NCI-H82 treated with DMSO at 0.1 percent for 48 hours (cell line): ENCODE measurements around the gene PPARA.
"Not testable (repeated sequence)": the region's sequence is repeated elsewhere in the genome, so short reads cannot be mapped to it uniquely, and the experiment has no call there.

Source experiments
- DNase-seq: peaks from one replicate; lab custom pipeline; 2025; ENCODE audit not compliant: unreplicated experiment; lab: John Stamatoyannopoulos, UW

The PPARA gene

DNA sequence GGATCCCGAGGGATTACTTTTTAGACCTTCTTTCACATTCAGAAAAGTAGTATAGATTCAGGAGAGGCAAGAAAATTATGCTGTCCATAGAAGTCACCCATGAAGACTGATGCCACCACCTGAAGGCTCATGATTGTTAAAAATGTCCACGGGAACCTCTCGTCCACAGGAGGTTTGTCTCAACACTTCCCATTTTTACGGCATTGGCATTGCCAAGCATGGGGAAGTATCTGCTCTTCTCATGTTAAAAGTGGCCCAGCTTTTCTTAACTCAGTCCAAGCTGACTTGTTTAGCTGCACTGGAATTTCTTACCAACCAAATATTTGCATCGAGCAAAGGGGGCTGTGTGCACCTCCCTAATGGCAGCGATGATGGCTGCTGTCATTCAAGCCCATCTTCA is 90.2 kb downstream of the PPARA start:
- DNase-seq: no peak

DNA sequence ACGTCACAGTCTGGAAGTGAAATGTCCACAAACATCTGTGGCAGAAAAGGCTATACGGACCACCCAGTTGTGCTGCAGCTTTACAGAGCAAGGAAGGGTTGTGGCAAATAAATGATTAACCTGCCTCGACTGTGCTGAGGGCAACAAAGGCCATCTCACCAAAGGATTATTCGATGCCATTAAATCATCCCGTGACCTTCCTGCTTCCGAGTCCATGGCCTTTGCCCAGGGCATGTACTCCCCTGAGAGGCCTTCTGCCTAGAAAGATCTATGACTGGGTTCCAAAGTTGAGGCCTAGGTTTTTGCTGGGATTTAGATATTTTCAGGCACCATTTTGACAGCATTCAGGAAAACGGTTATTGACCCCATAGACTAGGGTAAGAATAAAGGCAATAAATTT is 90.6 kb downstream of the PPARA start:
- DNase-seq: no peak

DNA sequence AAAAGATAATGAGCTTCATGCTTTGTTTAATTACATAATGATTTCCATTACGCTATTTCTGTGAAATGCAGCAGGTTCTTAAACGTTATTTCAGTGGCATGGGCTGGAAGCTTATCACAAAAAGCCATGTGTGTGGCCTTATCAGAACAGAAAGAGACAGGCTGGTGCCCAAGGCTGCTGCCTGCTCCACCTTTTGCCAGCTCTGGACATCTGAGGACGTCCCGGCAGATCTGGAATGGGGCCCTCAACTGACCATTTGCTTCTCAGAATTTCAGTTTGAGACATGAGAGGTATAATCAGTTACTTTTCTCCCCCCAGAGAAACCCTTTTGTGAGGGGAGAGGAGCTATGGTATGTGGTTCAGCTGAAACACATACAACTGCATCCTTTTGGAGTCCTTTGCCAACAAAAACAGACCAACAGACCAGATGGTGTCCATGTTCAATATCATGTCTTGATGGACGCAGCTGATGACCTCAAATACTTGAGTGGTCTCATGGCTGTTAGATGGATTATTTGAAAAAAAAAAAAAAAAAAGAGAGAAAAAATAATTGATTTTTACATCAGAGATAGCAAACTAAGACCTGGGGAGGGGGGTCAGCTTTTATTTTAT is 91.2 kb downstream of the PPARA start:
- no peak for DNase-seq

DNA sequence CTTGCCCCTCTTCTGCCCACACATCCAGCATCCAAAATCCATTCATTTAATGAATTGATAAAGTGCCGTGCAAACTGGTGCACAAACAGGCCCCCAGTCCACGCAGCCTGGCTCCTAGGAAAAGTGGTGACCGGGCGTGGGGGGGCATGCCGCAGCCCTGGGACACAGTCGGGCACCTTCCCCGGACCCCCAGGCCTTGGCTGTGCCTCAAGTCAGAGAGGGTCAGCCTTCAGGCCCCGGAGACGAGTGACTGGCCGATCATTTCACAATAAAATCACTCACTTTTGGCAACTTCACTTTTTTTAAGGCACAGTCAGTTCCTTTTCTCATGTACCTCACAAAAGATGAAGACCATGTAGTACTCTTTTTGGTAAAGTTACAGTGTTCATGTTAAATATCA is 91.8 kb downstream of the PPARA start:
- no peak for DNase-seq

DNA sequence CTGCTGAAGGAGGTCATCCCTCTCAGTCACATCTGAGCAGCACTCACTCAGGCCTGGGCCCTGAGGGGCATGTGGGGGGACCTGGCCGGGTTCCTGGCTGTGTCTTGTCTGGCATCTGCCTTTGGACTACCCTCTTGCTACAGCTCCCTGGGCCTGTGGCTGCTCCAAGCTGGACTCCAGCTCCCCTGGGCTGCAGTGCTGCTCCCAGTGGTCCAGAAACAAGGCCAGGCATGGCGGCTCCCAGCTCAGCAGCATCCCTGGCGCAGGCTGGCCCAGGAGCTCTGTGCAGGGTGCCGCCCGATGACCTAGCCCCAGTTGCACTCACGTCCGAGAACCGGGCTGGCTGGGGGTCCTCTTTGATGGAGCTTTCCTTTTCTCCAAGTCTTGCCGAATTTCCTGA is 94.4 kb downstream of the PPARA start:
- DNase-seq: no peak

DNA sequence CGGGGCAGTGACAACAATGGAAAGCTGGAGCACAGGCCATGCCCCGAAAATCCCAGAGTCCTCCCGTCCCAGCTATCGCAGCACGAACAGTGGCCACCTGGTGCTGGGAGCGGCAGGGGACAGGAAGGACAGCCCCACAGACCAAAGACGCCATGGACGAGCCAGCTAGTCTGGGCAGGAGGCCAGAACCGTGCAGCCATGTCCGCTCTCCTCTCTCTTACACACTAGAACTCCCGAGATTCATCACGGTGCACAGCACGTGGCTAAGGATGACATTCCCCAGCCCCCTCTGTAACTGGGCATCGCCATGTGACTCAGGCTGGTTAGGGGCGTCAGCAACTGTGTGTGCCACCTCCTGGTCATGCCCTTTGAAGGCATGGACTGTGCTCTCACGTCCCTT is 95.2 kb downstream of the PPARA start:
- DNase-seq: no peak

DNA sequence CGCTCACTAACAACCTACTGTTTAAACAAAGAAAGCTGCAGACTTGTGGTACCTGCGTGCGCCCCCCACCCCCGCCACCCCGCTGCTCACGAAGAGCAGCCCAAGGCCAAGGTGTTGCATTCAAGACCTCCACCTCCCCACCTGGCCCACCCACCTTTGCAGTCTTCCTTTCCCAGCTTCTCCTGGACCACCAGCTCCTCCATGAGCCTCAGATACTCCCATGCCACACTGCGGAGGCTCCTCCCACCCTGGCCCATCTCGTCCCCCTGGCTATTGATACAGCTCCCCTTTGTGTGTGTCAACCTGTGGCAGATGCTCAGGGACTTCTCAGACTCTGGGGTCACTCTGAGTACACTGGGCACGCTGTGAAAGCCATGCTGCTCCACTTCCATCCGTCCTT is 95.9 kb downstream of the PPARA start:
- no peak for DNase-seq

DNA sequence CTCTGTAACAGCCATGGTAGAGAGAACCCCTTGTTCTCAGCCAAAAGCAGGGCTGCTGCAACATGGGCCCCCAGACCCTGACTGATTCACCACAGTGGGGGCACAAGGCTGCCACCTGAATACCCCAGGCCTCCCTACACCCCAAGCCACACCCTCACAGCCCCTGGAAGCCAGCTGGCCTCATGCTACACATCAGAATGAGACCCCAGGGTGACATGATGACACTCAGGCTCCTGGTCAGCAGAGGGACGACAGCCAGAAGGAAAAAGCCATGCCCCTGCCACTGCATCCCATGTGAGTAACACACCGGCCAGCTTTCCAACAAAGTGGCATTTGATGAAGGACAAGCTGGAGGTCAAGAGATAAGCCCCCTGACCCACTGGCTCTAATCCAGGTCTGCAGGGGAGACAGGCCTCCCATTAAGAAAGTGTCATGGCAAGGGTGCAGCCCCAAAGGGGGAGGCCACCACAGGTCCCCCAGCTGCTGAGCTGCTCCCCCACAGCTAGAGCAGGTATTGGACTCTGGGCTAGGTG is 97.2 kb downstream of the PPARA start:
- DNase-seq: no peak

DNA sequence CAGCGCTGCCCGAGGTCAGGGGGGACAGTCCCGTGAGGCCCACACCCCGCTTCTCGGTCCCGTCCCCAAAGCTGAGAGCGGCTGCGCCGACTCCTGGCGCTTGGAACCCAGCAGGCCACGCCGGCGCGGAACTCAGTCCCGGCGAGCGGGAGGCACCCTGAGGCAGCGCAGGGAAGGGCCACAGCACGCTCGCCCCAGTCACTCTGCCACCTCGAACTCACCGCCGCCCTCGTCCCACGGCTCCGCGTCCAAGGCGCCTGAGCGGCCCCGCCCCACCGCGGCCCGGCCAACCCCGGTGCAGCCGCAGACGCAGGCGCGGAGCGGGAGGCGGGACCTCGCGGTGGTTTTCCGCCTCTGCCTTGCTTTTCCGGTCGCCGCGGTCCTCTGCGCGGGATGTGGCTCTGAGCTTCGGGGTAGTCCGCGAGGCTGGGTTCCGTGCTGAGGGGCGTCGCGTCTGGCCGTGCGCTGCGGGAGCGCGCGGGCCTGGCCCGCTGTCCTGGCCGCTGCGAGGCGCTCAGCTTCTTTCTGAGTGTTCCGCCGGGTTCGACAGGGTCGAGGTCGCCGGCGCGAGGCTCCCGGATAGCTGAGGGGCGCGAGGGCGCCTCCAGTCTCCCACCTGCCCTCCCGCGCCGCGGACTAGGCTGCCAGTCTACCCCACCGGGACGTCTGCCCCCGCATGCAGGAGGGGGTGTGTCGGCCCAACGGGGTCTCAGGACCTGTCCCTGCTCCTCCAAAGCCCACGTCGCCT is 99.9 kb downstream of the PPARA start, which contains the start of gene CDPF1:
Gene CDPF1, minus strand, starts transcription at position 259 of the 748 bp plus-strand sequence. CDS start 2,009 bp downstream, outside the sequence.
- no peak for DNase-seq

DNA sequence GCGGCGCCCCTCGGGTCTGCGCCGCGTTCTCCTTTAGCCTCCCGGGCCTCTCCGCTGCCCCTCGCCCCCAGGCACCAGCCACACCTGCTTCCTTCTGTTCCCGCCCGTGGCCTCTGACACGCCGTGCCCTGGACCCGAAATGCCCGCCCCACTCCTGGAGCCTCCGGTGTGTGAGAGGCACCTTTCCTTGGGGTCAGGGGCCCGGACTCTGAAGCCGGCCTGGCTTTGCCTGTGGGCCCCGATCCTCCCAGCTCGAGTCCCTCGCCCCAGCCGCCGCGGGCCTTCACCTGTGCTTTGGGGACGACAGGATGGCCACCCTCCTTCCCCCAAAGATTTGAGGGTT is 100.4 kb downstream of the PPARA start:
- no peak for DNase-seq

DNA sequence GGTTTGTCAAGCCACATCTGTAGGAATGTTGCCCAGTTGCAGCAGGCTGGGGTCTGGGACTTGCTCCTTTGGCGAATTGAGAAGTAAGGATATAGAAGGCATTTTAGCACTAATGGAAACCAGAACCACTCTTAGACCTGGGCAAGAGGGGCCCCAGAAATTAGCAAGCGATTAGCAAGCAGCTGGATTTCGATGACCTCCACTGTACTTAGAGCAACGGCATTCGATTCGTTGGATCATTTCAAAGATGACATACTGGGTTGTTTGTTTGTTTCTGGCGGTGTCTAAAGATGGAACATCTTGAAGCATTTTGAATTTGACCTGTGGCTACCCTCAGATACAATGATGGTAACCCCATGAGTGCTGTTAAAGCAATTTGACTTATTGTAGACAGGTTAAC is 100.9 kb downstream of the PPARA start:
- DNase-seq: no peak

DNA sequence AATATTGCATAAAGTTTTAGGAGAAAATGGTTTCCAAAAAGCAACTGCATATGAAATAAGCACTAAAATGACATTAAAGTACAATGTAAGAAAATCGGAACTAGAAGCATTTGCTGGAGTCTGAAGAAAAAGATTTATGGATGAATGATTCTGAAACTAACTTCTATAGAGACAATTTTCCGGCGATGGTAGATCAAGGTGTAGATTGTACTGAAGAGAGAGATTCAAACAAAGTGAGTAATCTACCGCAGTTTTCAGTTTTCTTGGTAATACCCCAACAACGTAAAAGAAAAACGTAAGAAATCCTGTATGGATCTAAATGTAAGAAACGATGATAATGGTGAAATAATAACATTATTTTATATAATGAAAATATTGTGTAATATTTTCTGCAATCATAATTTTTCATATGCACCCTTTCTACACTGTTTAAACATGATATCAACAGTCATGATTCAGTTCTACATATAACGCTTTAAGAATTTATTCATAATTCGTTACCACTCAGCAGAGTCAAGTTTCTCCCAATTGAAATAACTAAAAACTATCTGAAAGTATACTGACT is 101.6 kb downstream of the PPARA start:
- no peak for DNase-seq

DNA sequence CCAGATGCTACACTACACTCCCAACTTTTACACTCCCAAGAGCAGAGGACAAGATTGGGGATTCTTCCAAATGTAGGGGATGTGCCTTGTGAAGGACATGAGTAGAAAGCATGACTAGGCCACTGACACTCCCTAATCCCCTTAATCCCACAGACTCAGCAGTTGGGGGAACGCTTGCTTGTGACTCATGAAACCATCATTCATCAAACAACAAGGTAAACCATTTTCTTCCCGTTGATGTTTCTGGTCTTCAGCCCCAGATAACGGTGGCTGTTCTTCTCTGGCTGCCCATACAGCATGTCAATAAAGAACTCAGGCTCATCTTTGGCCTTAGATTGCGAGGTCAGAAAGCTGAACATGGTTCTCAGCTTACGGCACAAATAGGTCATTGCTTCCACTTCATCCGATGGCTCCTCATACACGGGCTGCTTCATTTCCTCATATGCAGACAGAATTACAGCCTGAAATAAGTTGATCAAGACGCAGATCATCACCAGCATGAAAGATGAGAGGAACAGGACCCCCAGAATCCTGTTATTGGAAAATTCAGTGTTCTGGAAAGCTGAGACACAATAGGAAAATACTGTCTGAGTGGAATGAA is 106.1 kb downstream of the PPARA start:
- no peak for DNase-seq

DNA sequence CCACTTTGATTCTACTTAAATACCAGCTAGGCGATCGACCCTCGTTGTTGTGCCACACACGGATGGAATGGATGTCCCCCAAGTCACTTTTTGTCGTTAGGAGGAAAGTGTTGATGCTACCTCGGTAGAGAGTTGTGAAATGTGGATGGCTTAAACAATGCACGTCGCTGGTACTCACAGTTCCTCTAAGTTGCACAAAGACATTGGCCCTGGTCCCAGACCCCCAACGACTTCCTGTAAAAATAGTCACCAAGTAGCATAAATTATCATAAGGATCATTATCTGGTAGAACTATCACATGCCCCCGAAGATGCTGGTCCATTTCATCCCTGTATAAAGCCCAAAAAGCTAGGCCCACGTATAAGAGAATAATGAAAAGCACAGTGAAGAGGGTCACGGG is 109.0 kb downstream of the PPARA start:
- DNase-seq: no peak

DNA sequence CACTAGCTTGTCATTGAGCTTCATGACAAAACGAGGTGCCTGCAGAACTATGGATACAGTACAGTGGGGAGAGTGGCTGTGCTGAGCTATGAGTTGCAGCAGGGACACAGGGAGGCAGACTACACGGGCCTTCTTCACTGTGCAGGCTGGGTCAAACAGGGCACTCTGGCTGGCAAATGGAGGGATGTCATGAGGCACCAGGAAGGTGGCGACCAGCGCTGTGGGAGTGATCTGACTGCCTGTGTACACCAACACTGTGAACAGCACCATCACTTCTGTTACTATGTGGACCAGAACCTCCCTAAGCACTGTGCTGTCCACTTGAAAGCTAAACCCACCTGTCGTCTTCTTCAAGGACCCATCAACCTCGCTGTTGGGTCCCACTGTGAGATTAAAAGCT is 109.7 kb downstream of the PPARA start:
- no peak for DNase-seq

DNA sequence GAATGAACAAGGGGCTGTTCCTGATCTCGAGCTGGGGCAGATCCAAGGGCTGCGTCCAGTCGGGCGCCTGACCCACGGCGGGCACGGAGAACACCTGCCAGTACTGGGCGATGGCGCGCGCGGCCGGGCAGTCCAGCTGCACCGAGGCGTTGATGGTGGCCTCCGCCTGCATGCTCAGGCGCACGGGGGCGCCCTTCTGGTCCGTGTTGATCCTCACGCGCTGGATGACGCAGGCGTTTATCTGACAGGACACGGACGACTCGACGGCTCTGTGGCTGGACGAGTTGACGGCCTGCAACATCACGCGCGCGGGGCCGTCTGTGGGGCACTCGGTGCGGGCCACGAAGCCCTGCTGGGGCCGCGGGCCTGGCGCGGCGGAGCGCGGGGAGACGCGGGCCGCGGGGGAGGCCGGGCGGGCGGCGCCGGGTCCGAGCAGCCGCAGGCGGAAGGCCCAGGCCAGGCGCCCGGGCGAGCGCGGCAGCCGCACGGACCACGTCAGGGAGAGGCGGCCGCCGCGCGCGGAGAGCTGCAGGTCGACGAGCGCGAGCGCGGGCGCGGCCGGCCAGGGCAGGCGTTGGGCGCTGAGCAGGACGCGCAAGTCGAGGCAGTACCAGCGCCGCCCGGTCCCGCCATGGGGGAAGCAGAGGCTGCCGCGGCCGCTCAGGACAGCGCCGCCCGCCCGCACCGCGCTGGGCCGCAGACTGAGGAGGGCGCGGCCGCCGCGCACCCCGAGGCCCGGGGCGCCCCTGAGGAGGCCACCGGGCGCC is 112.3 kb downstream of the PPARA start:
- no peak for DNase-seq

DNA sequence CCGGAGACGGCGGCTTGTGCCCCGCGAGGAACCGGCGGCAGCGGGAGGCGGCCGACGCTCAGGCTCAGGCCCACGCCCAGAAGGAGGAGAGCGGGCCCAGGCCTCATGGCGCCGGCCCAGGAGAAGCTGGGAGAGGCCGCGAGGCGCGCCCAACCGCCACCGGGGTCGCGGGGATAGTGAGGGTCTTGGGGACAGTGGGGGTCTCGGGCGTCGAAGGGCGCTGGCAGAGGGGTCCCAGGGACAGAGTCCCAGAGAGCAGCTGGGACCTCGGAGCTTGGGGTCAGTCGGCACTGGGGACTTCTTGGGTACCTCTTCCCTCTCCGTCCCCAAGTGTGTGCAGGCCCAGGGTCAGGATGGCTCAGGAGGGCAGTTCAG is 112.9 kb downstream of the PPARA start, which contains the start of gene PKDREJ:
Gene PKDREJ, minus strand, starts transcription at position 128 of the 375 bp plus-strand sequence. Its CDS starts 21 bp downstream, at position 107.
- no peak for DNase-seq

DNA sequence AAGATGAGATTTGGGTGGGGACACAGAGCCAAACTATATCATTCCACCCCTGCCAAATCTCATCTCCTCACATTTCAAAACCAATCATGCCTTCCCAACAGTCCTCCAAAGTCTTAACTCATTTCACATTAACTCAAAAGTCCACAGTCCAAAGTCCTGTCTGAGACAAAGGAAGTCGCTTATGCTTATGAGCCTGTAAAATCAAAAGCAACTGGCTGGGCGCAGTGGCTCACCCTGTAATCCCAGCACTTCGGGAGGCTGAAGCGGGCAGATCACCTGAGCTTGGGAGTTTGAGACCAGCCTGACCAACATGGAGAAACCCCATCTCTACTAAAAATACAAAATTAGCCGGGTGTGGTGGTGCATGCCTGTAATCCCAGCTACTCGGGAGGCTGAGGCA is 114.2 kb downstream of the PPARA start:
- DNase-seq: not testable (repeated sequence)

DNA sequence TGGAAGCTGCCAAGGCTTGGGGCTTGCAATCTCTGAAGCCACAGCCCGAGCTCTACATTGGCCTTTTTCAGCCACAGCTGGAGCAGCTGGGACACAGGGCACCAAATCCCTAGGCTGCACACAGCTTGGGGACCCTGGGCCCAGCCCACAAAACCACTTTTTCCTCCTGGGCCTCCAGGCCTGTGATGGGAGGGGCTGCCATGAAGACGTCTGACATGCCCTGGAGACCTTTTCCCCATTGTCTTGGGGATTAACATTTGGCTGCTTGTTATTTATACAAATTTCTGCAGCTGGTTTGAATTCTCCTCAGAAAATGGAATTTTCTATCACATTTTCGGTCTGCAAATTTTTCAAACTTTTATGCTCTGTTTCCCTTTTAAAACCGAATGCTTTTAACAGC is 115.3 kb downstream of the PPARA start:
- not testable (repeated sequence) for DNase-seq

DNA sequence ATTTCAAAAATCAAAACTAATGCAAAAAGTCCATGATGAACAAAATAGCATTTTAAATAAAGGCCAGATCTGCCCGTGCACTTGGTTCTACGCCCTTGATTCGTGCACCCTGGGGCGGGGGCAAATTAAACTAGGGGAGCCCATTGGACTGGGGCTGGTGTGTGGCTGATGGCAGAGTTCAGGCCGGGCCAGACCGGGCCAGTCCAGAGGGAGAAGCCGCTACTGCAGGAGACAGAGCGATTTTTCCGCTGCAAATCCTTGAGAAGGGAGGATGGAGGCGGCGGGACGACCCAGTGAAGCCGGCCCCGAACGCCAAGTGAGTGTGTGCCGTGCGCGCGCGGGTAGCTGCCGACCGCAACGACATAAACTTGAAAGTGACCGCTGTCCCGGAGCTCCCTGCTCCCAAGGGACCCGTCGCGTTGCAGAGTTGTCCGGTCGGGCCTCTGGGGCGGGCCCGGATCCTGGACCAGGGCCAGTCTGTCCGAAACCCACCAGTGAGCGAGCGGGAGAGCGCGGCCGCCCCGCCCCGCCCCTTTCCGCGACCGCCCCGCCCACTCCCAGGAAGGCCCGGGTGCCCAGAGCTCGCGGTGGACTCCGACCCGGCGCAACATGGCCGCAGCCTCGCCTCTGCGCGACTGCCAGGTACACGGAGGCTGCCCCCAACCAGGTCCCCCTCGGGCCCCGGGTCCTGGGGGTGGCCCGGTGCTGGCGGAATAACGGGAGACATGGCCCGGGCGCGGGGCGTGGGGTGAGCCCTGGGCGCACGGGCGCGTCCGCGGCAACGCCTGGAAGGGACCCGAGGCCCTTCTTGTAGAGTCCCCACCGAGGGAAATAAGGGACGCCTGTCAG is 117.3 kb downstream of the PPARA start, which contains the start of gene TTC38:
Gene TTC38, plus strand, starts transcription at position 578 of the 849 bp plus-strand sequence. Its CDS starts 32 bp downstream, at position 610.
- no peak for DNase-seq
